ENCODE results near the gene IDUA.
"Not testable (repeated sequence)": the region's sequence is repeated elsewhere in the genome, so short reads cannot be mapped to it uniquely, and the experiment has no call there.

GRCh38 chr4:976016-976415, 10.8 kb upstream of the IDUA start:
- TF ChIP-seq, protein P1, sequence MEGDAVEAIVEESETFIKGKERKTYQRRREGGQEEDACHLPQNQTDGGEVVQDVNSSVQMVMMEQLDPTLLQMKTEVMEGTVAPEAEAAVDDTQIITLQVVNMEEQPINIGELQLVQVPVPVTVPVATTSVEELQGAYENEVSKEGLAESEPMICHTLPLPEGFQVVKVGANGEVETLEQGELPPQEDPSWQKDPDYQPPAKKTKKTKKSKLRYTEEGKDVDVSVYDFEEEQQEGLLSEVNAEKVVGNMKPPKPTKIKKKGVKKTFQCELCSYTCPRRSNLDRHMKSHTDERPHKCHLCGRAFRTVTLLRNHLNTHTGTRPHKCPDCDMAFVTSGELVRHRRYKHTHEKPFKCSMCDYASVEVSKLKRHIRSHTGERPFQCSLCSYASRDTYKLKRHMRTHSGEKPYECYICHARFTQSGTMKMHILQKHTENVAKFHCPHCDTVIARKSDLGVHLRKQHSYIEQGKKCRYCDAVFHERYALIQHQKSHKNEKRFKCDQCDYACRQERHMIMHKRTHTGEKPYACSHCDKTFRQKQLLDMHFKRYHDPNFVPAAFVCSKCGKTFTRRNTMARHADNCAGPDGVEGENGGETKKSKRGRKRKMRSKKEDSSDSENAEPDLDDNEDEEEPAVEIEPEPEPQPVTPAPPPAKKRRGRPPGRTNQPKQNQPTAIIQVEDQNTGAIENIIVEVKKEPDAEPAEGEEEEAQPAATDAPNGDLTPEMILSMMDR (IDR thresholded peaks at IDR 0.05): not testable (repeated sequence)
- not testable (repeated sequence) for TF ChIP-seq POLR2A (IDR thresholded peaks at IDR 0.05)

Measured in Peyer's patch (tissue), 4 donors.